GM18526 (cell line): Measurements from ENCODE around the gene CXCL10.

Source experiments
- POLR2A ChIP-seq: IDR thresholded peaks from 3 replicates; pipeline ENCODE4 v1.6.1; 2011; ENCODE audit not compliant: insufficient read length; ENCODE audit errors: extremely low read depth

CXCL10 gene

DNA sequence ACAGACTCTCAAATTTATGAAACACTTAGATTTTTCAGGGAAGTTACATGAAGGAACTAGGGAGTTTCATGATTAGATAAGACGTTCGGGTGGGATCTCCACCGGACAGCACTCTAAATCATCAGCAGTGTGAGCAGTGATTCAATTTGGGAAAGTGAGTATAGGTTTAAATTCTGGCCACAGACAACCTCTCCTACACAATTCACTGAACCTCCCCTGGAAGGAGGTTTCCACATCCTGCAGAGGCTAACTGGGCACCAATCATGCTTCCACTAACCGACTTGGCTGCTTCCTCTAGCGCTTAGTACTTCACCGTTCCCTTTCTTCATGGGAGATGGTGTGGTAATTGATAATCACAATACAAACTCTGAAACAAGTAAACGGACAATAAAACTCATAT is 21.6 kb downstream of the CXCL10 start:
- no peak for TF ChIP-seq POLR2A

DNA sequence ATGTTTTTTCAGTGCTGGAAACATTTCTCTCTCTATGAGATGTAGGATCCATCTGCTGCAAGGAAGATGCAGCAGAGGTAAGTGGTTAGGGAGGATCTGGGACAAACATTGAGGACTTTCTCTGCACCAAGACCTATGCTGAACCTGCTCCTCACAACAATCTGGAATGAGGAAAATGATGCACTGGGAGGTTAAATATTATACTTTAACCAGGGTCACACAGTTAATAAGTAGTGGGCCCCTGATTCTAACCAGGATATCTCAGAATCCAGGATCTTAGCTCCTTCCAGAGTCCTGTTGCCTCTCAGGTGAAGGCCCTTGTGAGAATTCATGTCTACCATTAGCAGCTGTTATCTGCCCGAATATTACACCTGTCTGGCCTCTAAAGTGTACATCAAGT is 23.0 kb downstream of the CXCL10 start:
- no peak for TF ChIP-seq POLR2A

DNA sequence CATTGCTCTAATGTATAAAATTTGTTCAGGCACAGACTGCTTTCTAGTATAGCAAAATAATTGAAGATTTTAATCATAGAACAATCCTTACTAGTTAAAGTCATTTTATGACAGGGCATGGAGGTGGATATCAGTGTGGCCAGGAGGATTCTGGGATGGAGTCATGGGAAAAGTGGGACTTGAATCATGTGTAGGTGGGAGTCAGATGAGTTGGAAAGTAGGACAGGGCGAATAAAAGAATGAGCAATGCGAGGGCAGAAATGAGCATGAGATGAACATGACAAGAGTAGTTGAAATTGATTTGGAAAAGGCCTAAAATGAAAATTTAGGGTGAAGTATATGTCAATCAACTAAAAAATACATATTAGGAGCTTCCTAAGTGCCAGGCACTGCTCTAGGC is 25.4 kb downstream of the CXCL10 start:
- TF ChIP-seq POLR2A = no peak

DNA sequence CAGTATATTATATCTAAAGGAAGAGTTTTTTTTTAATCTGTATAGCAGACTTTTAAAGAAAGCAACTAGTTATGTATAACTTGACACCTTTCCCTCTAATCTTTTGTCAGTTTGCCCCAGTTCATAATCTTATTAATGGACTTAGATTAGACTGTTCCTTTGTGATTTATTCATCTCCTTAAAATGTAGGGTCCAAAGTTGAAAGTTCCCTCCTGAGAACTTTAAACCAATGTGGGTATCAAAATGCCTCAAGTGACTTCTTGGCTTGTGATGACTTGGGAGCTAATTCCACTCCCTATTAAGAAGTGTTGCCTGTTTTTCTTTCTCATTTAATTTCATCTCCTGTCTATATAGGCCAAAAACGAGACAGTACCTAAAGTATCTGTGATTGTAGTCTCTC is 26.2 kb downstream of the CXCL10 start:
- no peak for TF ChIP-seq POLR2A

DNA sequence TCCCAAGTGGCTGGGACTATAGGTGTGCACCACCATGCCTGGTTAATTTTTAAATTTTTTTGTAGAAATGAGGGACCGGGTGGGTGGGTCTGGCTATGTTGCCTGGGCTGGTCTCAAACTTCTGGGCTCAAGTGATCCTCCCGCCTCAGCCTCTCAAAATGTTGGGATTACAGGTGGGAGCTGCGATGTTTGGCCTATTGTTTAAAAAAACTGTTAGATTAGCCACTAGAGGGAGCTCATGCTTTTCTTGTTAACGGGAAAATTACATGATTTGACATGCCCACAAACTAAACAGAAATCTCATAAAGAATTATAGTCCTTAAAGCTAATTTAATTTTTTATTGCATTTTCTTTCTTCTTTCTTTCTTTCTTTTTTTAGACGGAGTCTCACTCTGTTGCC is 27.6 kb downstream of the CXCL10 start:
- no peak for TF ChIP-seq POLR2A

DNA sequence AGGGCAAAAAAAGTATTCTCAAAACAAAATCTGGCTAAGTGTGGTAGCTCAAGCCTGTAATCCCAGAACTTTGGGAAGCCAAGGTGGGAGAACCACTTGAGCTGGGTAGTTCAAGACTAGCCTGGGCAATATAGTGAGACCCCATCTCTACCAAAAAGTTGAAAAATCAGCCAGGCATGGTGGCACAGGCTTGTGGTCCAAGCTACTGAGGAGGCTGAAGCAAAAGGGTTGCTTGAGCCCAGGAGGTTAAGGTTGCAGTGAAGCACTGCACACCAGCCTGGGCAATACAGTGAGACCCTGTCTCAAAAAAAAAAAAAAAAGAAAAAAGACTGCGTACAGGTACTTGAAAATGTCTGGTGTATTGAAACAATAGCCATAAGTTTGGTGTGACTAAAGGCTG is 30.8 kb downstream of the CXCL10 start:
- no peak for TF ChIP-seq POLR2A

DNA sequence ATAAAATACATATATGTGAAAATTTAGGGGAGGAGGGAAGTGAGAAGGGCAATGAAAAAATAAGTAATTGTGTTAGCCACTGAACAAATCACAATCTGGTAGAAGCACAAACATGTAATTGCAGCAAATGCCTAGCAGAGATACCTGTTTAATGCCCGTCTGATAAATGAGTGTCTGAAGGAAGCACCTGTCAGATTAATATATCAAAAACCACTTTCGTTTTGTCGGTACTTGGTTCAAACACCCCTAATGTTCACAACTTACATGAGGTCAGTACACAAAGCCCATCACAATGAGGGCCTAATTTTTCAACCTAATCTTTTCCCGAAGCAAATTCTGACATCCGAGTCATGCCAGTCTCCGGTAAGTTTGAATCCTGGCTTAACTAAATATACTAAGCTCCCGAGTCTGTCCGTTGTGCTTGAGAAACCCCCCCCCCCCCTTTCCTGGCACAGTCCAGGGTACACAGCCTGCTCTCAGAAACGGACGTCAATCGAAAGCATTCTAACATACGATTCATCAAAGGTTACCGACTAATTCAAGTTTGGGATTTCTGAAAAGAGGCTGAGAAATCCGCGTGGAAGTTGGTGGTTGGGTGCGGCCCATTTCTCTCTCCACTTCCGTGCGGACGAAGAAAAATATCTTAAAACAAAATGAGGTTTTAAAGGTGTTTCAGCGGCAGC is 33.3 kb downstream of the CXCL10 start:
- no peak for TF ChIP-seq POLR2A

DNA sequence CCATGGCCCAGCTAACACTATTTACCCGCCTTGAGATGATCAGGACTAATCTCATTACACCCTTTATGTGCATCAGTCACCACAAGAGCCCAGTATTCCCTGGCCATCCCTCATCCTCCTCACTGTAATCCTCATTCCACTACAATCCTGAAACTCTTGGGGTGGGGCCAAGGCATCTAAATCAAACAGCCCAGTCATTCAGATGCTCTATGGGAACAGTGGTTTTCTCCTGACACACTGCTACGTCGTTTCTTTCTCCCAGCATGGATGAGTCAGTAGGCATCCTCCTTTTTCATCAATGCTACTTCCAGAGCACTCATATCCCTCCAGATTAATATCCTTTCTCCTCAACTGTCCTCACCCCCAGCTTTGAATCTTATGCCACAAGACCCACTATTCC is 38.2 kb downstream of the CXCL10 start:
- TF ChIP-seq POLR2A = no peak

DNA sequence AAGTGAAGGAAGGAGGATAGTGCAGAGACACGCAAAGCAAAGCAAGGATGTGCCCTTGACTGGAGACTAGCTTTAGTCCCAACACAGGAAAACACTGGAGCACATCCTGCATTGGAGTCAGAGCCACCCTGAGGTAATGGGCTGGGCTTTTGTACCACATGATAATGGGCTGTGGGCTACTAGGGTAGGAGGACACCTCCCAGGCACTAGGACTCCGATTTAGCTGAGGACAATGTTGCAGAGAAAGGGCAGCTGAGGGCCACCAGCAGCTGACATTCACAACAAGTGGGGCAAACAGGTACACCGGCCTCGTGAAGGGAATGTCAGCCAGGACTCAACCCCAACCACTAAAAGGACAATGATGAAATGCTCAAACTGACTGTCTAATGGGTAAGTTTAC is 42.7 kb downstream of the CXCL10 start:
- TF ChIP-seq POLR2A = no peak

DNA sequence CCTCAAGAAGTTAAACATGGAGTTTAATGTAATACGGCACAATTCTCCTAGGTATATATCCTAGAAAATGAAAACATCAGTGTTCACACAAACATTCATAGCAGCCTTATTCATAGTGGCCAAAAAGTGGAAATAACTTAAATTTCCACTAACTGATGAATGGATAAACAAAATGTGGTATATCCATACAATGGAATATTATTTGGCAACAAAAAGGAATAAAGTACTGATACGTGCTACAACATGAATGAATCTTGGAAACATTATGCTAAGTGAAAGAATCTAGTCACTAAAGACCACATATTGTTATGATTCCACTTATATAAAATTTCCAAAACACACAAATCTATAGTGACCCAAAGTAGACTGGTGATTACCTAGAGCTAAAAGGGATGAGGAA is 47.1 kb downstream of the CXCL10 start:
- no peak for TF ChIP-seq POLR2A

DNA sequence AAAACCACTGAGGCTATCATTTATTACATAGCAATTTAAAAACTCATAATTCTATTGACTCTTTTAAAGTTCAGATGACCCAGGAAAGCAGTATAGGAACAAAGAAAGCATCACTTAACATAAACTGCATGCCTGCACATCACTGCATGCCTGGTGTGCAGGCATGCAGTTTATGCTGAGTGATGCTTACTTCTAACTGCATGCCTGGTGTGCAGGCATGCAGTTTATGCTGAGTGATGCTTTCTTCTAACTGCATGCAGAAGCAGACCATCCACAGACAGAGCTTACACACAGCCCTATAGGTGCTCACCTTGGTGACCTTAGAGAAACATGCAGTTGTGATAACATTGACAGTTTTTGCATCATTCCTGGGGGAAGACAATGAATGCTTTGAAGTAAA is 49.5 kb downstream of the CXCL10 start:
- no peak for TF ChIP-seq POLR2A
